Measurements from ENCODE around the gene SUPT3H.

The SUPT3H gene

GRCh38 chr6:45032426-45032825 lies 345.3 kb downstream of the SUPT3H start:
- no peak for TF ChIP-seq JUND (IDR thresholded peaks at IDR 0.05; ENCODE audit: low read depth)
- in situ Hi-C loops (cut with HindIII; ENCODE audit: low pct_unique_long_range_greater_than_20kb, low sequenced_read_pairs) = no loop called here
- DNase-seq (ENCODE audit: low read depth in 1 of 2, low spot score in 1 of 2) = no peak

DNA sequence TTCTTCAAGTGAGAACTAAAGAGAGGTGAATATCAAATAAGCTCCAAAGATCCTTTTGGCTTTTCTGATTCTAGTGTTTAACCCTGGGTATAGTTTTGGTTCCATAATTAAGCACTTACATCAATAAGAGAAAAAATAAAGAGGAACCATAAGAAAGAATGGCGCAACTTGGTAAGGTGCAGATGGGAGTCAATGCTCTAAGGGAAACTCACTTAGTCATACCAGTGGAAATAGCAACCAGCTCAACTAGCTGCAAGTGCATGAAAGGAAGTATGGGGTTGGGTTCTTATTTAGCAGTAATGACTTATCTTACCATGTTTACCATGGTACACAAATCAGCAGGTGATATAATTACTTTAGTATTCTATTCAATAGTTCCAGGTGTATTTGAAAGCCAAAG lies 346.1 kb downstream of the SUPT3H start:
- no peak for DNase-seq (ENCODE audit: low read depth in 1 of 2, low spot score in 1 of 2)
- TF ChIP-seq JUND (IDR thresholded peaks at IDR 0.05; ENCODE audit: low read depth) = no peak
- in situ Hi-C loops (cut with HindIII; ENCODE audit: low pct_unique_long_range_greater_than_20kb, low sequenced_read_pairs) = no loop called here

DNA sequence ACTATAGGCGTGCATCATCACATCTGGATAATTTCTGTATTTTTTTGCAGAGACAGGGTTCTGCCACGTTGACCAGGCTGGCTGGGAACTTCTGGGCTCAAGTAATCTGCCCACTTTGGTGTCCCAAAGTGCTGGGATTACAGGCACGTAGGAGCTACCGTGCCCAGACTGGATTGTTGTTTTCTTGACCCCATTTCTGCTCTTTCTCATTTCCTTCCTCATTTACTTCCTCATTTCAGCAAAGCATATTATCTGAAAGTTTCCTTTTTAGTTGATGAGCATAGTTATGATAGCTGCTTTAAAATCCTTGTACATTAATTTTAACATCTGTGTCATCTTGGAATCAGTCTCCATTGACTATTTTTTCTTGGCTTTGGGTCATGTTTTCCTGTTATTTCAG lies 350.6 kb downstream of the SUPT3H start:
- no peak for DNase-seq (ENCODE audit: low read depth in 1 of 2, low spot score in 1 of 2)
- TF ChIP-seq JUND (IDR thresholded peaks at IDR 0.05; ENCODE audit: low read depth) = no peak
- in situ Hi-C loops (cut with HindIII; ENCODE audit: low pct_unique_long_range_greater_than_20kb, low sequenced_read_pairs) = no loop called here

DNA sequence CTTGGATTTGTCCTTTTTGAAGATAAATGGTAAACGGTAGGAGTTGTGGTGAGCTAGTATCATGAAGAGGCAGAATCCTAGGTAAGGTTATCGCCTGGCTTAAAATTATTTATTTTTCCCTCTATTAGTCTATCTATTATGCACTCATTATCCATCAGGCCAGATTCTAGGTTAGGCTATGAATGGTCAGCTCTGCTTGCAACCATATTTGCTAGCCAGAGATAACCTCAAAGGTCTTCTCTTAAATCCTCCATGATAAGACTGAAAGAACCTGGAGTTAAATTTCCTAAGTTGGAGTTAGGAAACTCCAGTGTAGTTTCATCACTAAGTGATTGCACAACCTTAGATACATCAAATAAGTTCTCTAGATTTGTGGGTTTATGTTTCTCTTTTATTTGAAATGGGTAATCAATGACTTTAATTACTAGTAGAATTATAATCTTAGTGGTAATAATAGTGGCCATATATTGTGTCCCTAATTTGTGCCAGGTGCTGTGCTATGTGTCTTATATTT lies 351.7 kb downstream of the SUPT3H start:
- no peak for TF ChIP-seq JUND (IDR thresholded peaks at IDR 0.05; ENCODE audit: low read depth)
- in situ Hi-C loops (cut with HindIII; ENCODE audit: low pct_unique_long_range_greater_than_20kb, low sequenced_read_pairs) = no loop called here
- DNase-seq (ENCODE audit: low read depth in 1 of 2, low spot score in 1 of 2) = no peak

DNA sequence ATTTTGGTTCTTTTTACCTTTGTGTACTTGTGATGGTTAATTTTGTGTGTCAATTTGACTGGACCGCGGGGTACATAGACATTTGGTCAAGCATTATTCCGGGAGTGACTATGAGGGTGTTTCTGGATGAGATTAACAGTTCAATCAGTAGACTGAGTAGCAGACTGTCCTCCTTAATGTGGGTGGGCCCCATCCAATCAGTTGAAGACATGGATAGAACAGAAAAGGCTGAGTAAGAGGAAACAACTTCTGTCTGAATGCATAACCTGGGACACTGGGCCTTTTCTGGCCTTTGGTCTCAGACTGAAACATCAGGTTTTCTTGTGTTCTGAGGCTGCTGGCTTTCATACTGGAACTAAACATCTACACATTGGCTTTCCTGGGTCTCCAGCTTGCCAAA lies 353.1 kb downstream of the SUPT3H start:
- no peak for TF ChIP-seq JUND (IDR thresholded peaks at IDR 0.05; ENCODE audit: low read depth)
- in situ Hi-C loops (cut with HindIII; ENCODE audit: low pct_unique_long_range_greater_than_20kb, low sequenced_read_pairs) = no loop called here
- no peak for DNase-seq (ENCODE audit: low read depth in 1 of 2, low spot score in 1 of 2)

DNA sequence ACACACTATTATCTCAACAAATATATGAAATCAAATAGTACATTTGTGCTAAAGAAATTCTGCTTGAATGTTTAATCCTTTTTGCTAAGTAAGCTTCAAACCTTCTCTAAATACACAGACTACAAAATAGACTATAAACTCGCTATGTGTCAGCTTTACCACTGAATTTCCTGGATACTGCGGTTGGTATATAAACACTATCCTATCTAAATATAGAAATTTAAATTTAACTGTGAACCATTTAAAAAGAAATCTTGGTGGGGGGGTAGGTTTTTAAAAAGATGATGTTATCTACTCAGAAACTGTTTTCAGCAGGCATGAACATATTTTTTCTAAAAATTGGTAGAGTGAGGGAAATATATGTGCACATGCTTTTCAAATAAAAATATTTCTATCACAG lies 356.1 kb downstream of the SUPT3H start:
- no peak for DNase-seq (ENCODE audit: low read depth in 1 of 2, low spot score in 1 of 2)
- in situ Hi-C loops (cut with HindIII; ENCODE audit: low pct_unique_long_range_greater_than_20kb, low sequenced_read_pairs) = no loop called here
- no peak for TF ChIP-seq JUND (IDR thresholded peaks at IDR 0.05; ENCODE audit: low read depth)

DNA sequence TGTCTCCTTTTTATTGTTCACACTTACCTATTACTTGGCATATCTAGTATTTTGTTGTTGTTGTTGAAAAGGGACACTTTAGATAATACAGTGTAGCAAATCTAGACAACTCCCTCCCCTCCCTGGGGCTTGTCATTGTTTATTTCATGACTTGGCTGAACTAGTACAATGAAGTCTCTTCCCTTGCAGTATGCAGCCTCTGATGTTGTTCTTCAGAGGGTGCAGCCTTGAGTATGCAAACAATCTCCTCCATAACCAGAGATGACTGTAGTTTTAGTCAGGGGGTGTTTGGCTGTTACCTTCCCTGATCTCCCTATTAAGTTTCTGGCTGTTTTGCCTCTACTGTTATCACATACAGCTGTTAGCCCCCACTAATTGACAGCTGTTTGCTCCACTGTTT lies 365.0 kb downstream of the SUPT3H start:
- in situ Hi-C loops (cut with HindIII; ENCODE audit: low pct_unique_long_range_greater_than_20kb, low sequenced_read_pairs) = no loop called here
- no peak for DNase-seq (ENCODE audit: low read depth in 1 of 2, low spot score in 1 of 2)
- no peak for TF ChIP-seq JUND (IDR thresholded peaks at IDR 0.05; ENCODE audit: low read depth)

DNA sequence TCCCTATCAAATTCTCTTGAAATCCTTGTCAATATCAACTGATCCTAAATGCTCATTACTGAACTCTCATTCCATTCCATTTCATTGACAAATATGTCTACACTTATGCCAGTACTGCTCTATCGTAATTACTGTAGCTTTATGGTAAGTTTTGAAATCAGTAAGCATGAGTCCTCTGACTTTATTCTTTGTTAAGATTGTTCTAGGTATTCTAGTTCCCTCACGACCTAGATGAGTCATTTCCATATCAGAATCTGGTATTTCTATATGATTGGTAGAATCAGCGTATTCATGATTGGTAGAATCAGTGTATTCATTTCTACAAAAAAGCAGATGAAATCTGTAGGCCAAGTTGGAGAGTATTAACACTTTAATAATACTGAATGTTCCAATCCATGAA lies 368.2 kb downstream of the SUPT3H start:
- no peak for DNase-seq (ENCODE audit: low read depth in 1 of 2, low spot score in 1 of 2)
- in situ Hi-C loops (cut with HindIII; ENCODE audit: low pct_unique_long_range_greater_than_20kb, low sequenced_read_pairs) = no loop called here
- TF ChIP-seq JUND (IDR thresholded peaks at IDR 0.05; ENCODE audit: low read depth) = no peak

- in situ Hi-C loops (cut with HindIII; ENCODE audit: low pct_unique_long_range_greater_than_20kb, low sequenced_read_pairs) = no loop called here
- no peak for TF ChIP-seq JUND (IDR thresholded peaks at IDR 0.05; ENCODE audit: low read depth)
- no peak for DNase-seq (ENCODE audit: low read depth in 1 of 2, low spot score in 1 of 2)
These were observed 370.8 kb downstream of the SUPT3H start for GRCh38 chr6:45006893-45007292.

GRCh38 chr6:45003961-45004360 lies 373.8 kb downstream of the SUPT3H start:
- TF ChIP-seq JUND (IDR thresholded peaks at IDR 0.05; ENCODE audit: low read depth) = no peak
- in situ Hi-C loops (cut with HindIII; ENCODE audit: low pct_unique_long_range_greater_than_20kb, low sequenced_read_pairs) = no loop called here
- no peak for DNase-seq (ENCODE audit: low read depth in 1 of 2, low spot score in 1 of 2)

DNA sequence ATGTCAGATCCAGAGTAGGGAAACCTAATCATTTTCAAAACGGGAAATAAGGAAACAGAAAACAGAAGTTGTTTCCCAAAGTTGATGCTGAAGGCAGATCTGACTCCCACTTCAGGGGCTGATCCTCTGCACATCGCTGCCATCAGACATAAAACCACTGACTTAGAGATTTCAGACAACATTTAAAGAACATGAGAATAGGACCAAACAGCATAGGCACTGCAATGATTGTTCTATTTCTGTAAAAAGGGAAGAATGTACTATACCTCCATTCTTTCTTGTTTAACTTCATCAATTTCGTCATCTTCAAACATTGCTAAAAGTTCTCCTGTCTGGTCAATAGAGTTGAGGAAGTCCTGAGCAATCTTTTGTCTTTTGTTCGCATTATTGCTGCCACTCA lies 374.3 kb downstream of the SUPT3H start:
- no peak for TF ChIP-seq JUND (IDR thresholded peaks at IDR 0.05; ENCODE audit: low read depth)
- in situ Hi-C loops (cut with HindIII; ENCODE audit: low pct_unique_long_range_greater_than_20kb, low sequenced_read_pairs) = no loop called here
- DNase-seq (ENCODE audit: low read depth in 1 of 2, low spot score in 1 of 2) = no peak

GRCh38 chr6:45002390-45003105 lies 375.2 kb downstream of the SUPT3H start:
- no peak for TF ChIP-seq JUND (IDR thresholded peaks at IDR 0.05; ENCODE audit: low read depth)
- in situ Hi-C loops (cut with HindIII; ENCODE audit: low pct_unique_long_range_greater_than_20kb, low sequenced_read_pairs) = no loop called here
- DNase-seq (ENCODE audit: low read depth in 1 of 2, low spot score in 1 of 2) = no peak

- DNase-seq (ENCODE audit: low read depth in 1 of 2, low spot score in 1 of 2) = no peak
- no peak for TF ChIP-seq JUND (IDR thresholded peaks at IDR 0.05; ENCODE audit: low read depth)
- in situ Hi-C loops (cut with HindIII; ENCODE audit: low pct_unique_long_range_greater_than_20kb, low sequenced_read_pairs) = no loop called here
These were observed 376.1 kb downstream of the SUPT3H start for GRCh38 chr6:45001663-45002062.

DNA sequence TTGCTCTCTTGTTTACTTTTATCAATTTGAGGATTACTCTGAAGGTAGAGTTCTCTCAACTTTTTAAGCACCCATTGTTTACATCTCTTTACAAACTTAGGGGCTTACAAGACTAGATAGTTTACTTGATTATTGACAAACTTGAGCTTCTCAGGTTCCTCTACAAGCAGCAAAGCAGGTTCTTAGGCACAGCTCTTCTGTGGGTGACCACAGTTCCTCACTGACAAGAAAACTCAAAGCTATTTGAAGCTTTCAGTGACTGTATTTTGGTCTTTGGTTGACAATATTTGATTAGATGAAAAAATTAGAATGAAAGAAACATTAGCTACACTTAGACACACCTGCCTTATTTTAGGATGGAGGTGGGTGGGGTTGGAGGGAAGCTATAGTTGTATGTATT lies 376.9 kb downstream of the SUPT3H start:
- no peak for DNase-seq (ENCODE audit: low read depth in 1 of 2, low spot score in 1 of 2)
- in situ Hi-C loops (cut with HindIII; ENCODE audit: low pct_unique_long_range_greater_than_20kb, low sequenced_read_pairs) = no loop called here
- no peak for TF ChIP-seq JUND (IDR thresholded peaks at IDR 0.05; ENCODE audit: low read depth)
